ENCODE measurements around the gene PRH2. TPM values are rescaled to one million over a fixed set of nuclear protein-coding genes. Genes with fewer than 3 reads are reported as not detected.

Gene PRH2
- 1 to 10 TPM; 1.2 to 1.3 TPM for total RNA-seq
- 6.5 TPM for polyA plus RNA-seq (ENCODE audit: insufficient read depth, low read depth, low replicate concordance)
- long read RNA-seq, donor 1 = 0 reads
- long read RNA-seq, donor 2 = 0 reads

- Histone ChIP-seq H3K27me3 (no peaks in the 10 kb centered on the region), H3K4me1 (no peaks in the 10 kb centered on the region), H3K36me3 (ENCODE audit: low read depth, missing control alignments) (no peaks in the 10 kb centered on the region), H3K27ac (no peak within 1 kb of the TSS), H3K9me3 (no peaks in the 10 kb centered on the region), H3K4me3 (no peak within 1 kb of the TSS)
- TF ChIP-seq CTCF (IDR thresholded peaks at IDR 0.05) (no peak), POLR2A (IDR thresholded peaks at IDR 0.05) (no peak)
- intact Hi-C loops (cut with DNase I; ENCODE audit: low total_unique reads) = no loop called here
- no peak for DNase-seq
- 96 to 98% methylated on average over 5 of the region's 5 CpGs for WGBS, 2 donors
Measured at GRCh38 chr12:10928746-10929286, at the start of gene PRH2. Gene PRH2 (plus strand): TSS chr12:10929236. CDS start chr12:10929274, 38 bp downstream.

- WGBS, 2 donors = 89 to 95% methylated on average over 6 of the region's 6 CpGs
- TF ChIP-seq POLR2A (IDR thresholded peaks at IDR 0.05) (no peak), CTCF (IDR thresholded peaks at IDR 0.05) (no peak)
- H3K27ac ChIP-seq = no peak within 1 kb of the TSS
- H3K27me3 ChIP-seq = no peaks in the 10 kb centered on the region
- intact Hi-C loops (cut with DNase I; ENCODE audit: low total_unique reads) = no loop called here
- no peaks in the 10 kb centered on the region for H3K4me1 ChIP-seq
- H3K36me3 ChIP-seq (ENCODE audit: low read depth, missing control alignments) = no peaks in the 10 kb centered on the region
- no peaks in the 10 kb centered on the region for H3K9me3 ChIP-seq
- DNase-seq = no peak
- H3K4me3 ChIP-seq = no peak within 1 kb of the TSS
Measured at GRCh38 chr12:10884086-10884725, 44.8 kb upstream of the PRH2 start, which contains the start of gene PRH1. Gene PRH1 (minus strand): TSS chr12:10884255. CDS start chr12:10884217, 38 bp downstream.

GRCh38 chr12:10889226-10889625 lies 39.8 kb upstream of the PRH2 start:
- DNase-seq = no peak
- Histone ChIP-seq H3K27me3 (no peaks in the 10 kb centered on the region), H3K4me3 (no peak overlapping the region), H3K4me1 (no peaks in the 10 kb centered on the region), H3K36me3 (ENCODE audit: low read depth, missing control alignments) (no peaks in the 10 kb centered on the region), H3K27ac (no peak overlapping the region), H3K9me3 (no peaks in the 10 kb centered on the region)
- intact Hi-C loops (cut with DNase I; ENCODE audit: low total_unique reads) = no loop called here
- TF ChIP-seq CTCF (IDR thresholded peaks at IDR 0.05) (no peak), POLR2A (IDR thresholded peaks at IDR 0.05) (no peak)

GRCh38 chr12:10891937-10892336 lies 37.1 kb upstream of the PRH2 start:
- H3K27me3 ChIP-seq = no peaks in the 10 kb centered on the region
- H3K4me3 ChIP-seq = no peak overlapping the region
- 88 to 94% methylated on average over 2 of the region's 2 CpGs for WGBS, 2 donors
- no peak for TF ChIP-seq POLR2A (IDR thresholded peaks at IDR 0.05)
- TF ChIP-seq CTCF (IDR thresholded peaks at IDR 0.05) = no peak
- no peaks in the 10 kb centered on the region for H3K36me3 ChIP-seq (ENCODE audit: low read depth, missing control alignments)
- no peaks in the 10 kb centered on the region for H3K4me1 ChIP-seq
- H3K27ac ChIP-seq = no peak overlapping the region
- intact Hi-C loops (cut with DNase I; ENCODE audit: low total_unique reads) = no loop called here
- no peak for DNase-seq
- no peaks in the 10 kb centered on the region for H3K9me3 ChIP-seq

- 92 to 93% methylated on average over 5 of the region's 5 CpGs for WGBS, 2 donors
- intact Hi-C loops (cut with DNase I; ENCODE audit: low total_unique reads) = no loop called here
- no peak overlapping the region for H3K27ac ChIP-seq
- H3K36me3 ChIP-seq (ENCODE audit: low read depth, missing control alignments) = no peaks in the 10 kb centered on the region
- no peaks in the 10 kb centered on the region for H3K27me3 ChIP-seq
- H3K4me3 ChIP-seq = no peak overlapping the region
- no peaks in the 10 kb centered on the region for H3K4me1 ChIP-seq
- no peak for DNase-seq
- H3K9me3 ChIP-seq = no peaks in the 10 kb centered on the region
- no peak for TF ChIP-seq CTCF (IDR thresholded peaks at IDR 0.05)
- no peak for TF ChIP-seq POLR2A (IDR thresholded peaks at IDR 0.05)
Measured at GRCh38 chr12:10896854-10897253, 32.2 kb upstream of the PRH2 start.

Data from testis (tissue), 5 donors.